Measurements from ENCODE around the gene MOB1A.

- no peak for TF ChIP-seq CTCF (IDR thresholded peaks at IDR 0.05; ENCODE audit: low read depth, low read length)
- no peak for TF ChIP-seq EZH2phosphoT487 (IDR thresholded peaks at IDR 0.05; ENCODE audit: low read depth)
Measured at GRCh38 chr2:74223941-74224770, 45.5 kb upstream of the MOB1A start.

Data from OCI-LY3 (cell line).